ENCODE results near the gene COL26A1. TPM values are rescaled to one million over a fixed set of nuclear protein-coding genes. Genes with fewer than 3 reads are reported as not detected.

Gene COL26A1
- total RNA-seq, 1 experiment from 2014 or later: 0.20 TPM

DNA sequence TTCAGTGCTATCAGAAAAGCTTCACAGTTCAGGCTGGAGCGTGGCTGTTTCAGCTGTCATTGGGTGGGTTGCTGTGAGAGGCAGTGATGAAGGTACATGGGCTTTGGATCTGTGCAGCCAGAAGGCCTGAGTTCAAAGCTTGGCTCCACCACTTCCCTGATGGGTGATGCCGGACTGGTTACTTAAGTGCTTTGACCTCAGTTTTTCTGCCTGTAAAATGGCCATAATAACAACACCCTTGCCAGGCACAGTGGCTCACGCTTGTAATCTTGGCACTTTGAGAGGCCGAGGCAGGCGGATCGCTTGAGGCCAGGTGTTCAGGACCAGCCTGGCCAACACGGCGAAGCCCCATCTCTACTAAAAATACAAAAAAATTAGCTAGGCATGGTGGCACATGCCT lies 30.6 kb upstream of the COL26A1 start:
- H3K27ac ChIP-seq: no peak overlapping the region
- no peaks in the 10 kb centered on the region for H4K20me1 ChIP-seq (ENCODE audit: insufficient read depth)
- no peaks in the 10 kb centered on the region for H3K36me3 ChIP-seq (ENCODE audit: low read depth)
- no peaks in the 10 kb centered on the region for H3K79me2 ChIP-seq (ENCODE audit: low read depth)
- intact Hi-C loops (cut with micrococcal nuclease; ENCODE audit: unreplicated experiment): no loop called here
- peaks cover 8% of the 10 kb centered on the region; the same call in 1 of the 2 replicates for H3K27me3 ChIP-seq (ENCODE audit: insufficient read depth, low read depth)
- CTCF ChIA-PET: interaction anchor here (0.6 kb wide), 2 partner anchors 8 to 223 kb away, joined by 4 to 18 read pairs; no protein-coding TSS in a partner anchor
- no peaks in the 10 kb centered on the region for H3K9me3 ChIP-seq (ENCODE audit: insufficient read depth, low read depth)
- no peak for TF ChIP-seq CTCF (conservative IDR thresholded peaks at IDR 0.05)
- TF ChIP-seq EZH2 (IDR thresholded peaks at IDR 0.05; ENCODE audit: low read depth): no peak
- no peaks in the 10 kb centered on the region for H3K9me2 ChIP-seq (ENCODE audit: insufficient read depth)
- no peak overlapping the region for H3K4me2 ChIP-seq
- no peak for DNase-seq
- H3K4me1 ChIP-seq (replicated peaks; ENCODE audit: insufficient read depth): no peaks in the 10 kb centered on the region
- no TSS peak for BruUV-seq (replicated peaks)
- H3K4me3 ChIP-seq: no peak overlapping the region
- H3F3A ChIP-seq (ENCODE audit: insufficient read depth, low read depth): no peaks in the 10 kb centered on the region
- POLR2A ChIA-PET (ENCODE audit: unreplicated experiment): no interaction called here
- no peak overlapping the region for H2AFZ ChIP-seq

DNA sequence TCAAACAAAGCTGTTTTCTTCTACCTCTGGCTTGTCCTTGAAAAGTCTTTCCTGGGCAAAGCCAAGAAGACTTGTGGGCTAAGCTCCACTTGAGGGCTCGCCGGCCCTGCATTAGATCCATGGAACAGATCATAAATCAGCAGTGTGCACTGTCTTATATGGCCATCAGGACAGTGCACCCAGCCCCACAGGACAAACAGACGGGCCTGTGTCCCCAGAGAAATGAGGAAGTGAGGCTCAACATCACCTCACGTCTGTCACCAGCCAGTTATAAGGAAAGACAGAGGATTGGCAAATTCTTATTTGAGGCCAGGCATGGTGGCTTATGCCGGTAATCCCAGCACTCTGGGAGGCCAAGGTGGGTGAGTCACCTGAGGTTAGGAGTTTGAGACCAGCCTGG lies 28.8 kb upstream of the COL26A1 start:
- H2AFZ ChIP-seq: no peak overlapping the region
- H3F3A ChIP-seq (ENCODE audit: insufficient read depth, low read depth): no peaks in the 10 kb centered on the region
- no peaks in the 10 kb centered on the region for H3K9me3 ChIP-seq (ENCODE audit: insufficient read depth, low read depth)
- no peaks in the 10 kb centered on the region for H3K36me3 ChIP-seq (ENCODE audit: low read depth)
- no TSS peak for BruUV-seq (replicated peaks)
- H3K4me3 ChIP-seq: no peak overlapping the region
- intact Hi-C loops (cut with micrococcal nuclease; ENCODE audit: unreplicated experiment): no loop called here
- ChIA-PET CTCF (interaction anchor here (0.6 kb wide), 2 partner anchors 29 to 1642 kb away, joined by 3 to 12 read pairs; partner anchors contain the start of gene COL26A1), POLR2A (ENCODE audit: unreplicated experiment) (interaction anchor here (0.7 kb wide), 1 partner anchor 257 kb away, joined by 4 read pairs; no protein-coding TSS in a partner anchor)
- TF ChIP-seq EZH2 (IDR thresholded peaks at IDR 0.05; ENCODE audit: low read depth) (no peak), CTCF (conservative IDR thresholded peaks at IDR 0.05) (no peak)
- H4K20me1 ChIP-seq (ENCODE audit: insufficient read depth): no peaks in the 10 kb centered on the region
- no peaks in the 10 kb centered on the region for H3K9me2 ChIP-seq (ENCODE audit: insufficient read depth)
- no peaks in the 10 kb centered on the region for H3K27me3 ChIP-seq (ENCODE audit: insufficient read depth, low read depth)
- no peaks in the 10 kb centered on the region for H3K4me1 ChIP-seq (replicated peaks; ENCODE audit: insufficient read depth)
- H3K27ac ChIP-seq: no peak overlapping the region
- no peak overlapping the region for H3K4me2 ChIP-seq
- no peaks in the 10 kb centered on the region for H3K79me2 ChIP-seq (ENCODE audit: low read depth)
- no peak for DNase-seq

GRCh38 chr7:101340379-101340778 lies 22.3 kb upstream of the COL26A1 start:
- ChIA-PET POLR2A (ENCODE audit: unreplicated experiment) (no interaction called here), CTCF (interaction anchor here (0.6 kb wide), 1 partner anchor 24 kb away, joined by 6 read pairs; no protein-coding TSS in a partner anchor)
- H3K4me3 ChIP-seq: no peak overlapping the region
- H3K4me1 ChIP-seq (replicated peaks; ENCODE audit: insufficient read depth): no peaks in the 10 kb centered on the region
- no peaks in the 10 kb centered on the region for H3F3A ChIP-seq (ENCODE audit: insufficient read depth, low read depth)
- intact Hi-C loops (cut with micrococcal nuclease; ENCODE audit: unreplicated experiment): no loop called here
- no peaks in the 10 kb centered on the region for H3K9me2 ChIP-seq (ENCODE audit: insufficient read depth)
- no peaks in the 10 kb centered on the region for H3K79me2 ChIP-seq (ENCODE audit: low read depth)
- H2AFZ ChIP-seq: no peak overlapping the region
- H3K4me2 ChIP-seq: no peak overlapping the region
- TF ChIP-seq CTCF (conservative IDR thresholded peaks at IDR 0.05) (no peak), EZH2 (IDR thresholded peaks at IDR 0.05; ENCODE audit: low read depth) (no peak)
- BruUV-seq (replicated peaks): no TSS peak
- no peaks in the 10 kb centered on the region for H3K36me3 ChIP-seq (ENCODE audit: low read depth)
- H3K27me3 ChIP-seq (ENCODE audit: insufficient read depth, low read depth): peaks cover 14% of the 10 kb centered on the region; the same call in 1 of the 2 replicates
- no peaks in the 10 kb centered on the region for H3K9me3 ChIP-seq (ENCODE audit: insufficient read depth, low read depth)
- H4K20me1 ChIP-seq (ENCODE audit: insufficient read depth): no peaks in the 10 kb centered on the region
- H3K27ac ChIP-seq: no peak overlapping the region
- DNase-seq: no peak

Measured in PC-9 (cell line).